Subcutaneous abdominal adipose tissue (tissue), 5 donors: ENCODE data around the gene CABP2.
"Not testable (repeated sequence)": the region's sequence is repeated elsewhere in the genome, so short reads cannot be mapped to it uniquely, and the experiment has no call there.

Experiments
- H3K27ac ChIP-seq: one replicate; pipeline ENCODE4 v1.7.0; 2013; ENCODE audit warnings: low read depth, mild to moderate bottlenecking, inconsistent platforms, low read length, moderate library complexity
- H3K27me3 ChIP-seq, 5 donors: one replicate each; pipeline ENCODE4 v1.7.0; 2013; ENCODE audit warnings: low read length in 5 of 5, inconsistent platforms in 1 of 5; ENCODE audit not compliant: control insufficient read depth in 5 of 5, insufficient read depth in 4 of 5
- H3K36me3 ChIP-seq, 5 donors: one replicate each; pipeline ENCODE4 v1.7.0; 2013; ENCODE audit warnings: low read length in 5 of 5; ENCODE audit not compliant: control insufficient read depth in 5 of 5, insufficient read depth in 5 of 5
- H3K4me1 ChIP-seq, 5 donors: one replicate each; pipeline ENCODE4 v1.7.0; 2013; ENCODE audit warnings: low read length in 5 of 5, mild to moderate bottlenecking in 3 of 5, moderate library complexity in 1 of 5; ENCODE audit not compliant: control insufficient read depth in 5 of 5, insufficient read depth in 5 of 5
- H3K4me3 ChIP-seq, 5 donors: one replicate each; pipeline ENCODE4 v1.7.0; 2013; ENCODE audit warnings: low read length in 5 of 5, low read depth in 1 of 5
- H3K9ac ChIP-seq, 5 donors: one replicate each; pipeline ENCODE4 v1.7.0; 2013; ENCODE audit warnings: low read length in 5 of 5, mild to moderate bottlenecking in 4 of 5, moderate library complexity in 3 of 5
- H3K9me3 ChIP-seq, 5 donors: one replicate each; pipeline ENCODE4 v1.7.0; 2013; ENCODE audit warnings: low read length in 5 of 5; ENCODE audit not compliant: control insufficient read depth in 5 of 5
- donor health status: healthy.
- donor health status: healthy.
- donor health status: healthy.
- donor health status: healthy.
- donor health status: healthy.

Gene CABP2

GRCh38 chr11:67511558-67511957, 11.7 kb downstream of the CABP2 start:
- not testable (repeated sequence) for H3K9me3 ChIP-seq, H3K27ac ChIP-seq, H3K27me3 ChIP-seq, H3K36me3 ChIP-seq, H3K4me3 ChIP-seq, H3K9ac ChIP-seq
- peaks cover 0 to 24% (median 20%) of the 10 kb centered on the region in 5 donors for H3K4me1 ChIP-seq

GRCh38 chr11:67510023-67510345, 13.3 kb downstream of the CABP2 start:
- H3K9ac ChIP-seq = no peak overlapping the region
- peaks cover 0 to 2% (median 0%) of the 10 kb centered on the region in 5 donors for H3K36me3 ChIP-seq
- peaks cover 2 to 40% (median 33%) of the 10 kb centered on the region in 5 donors for H3K4me1 ChIP-seq
- H3K4me3 ChIP-seq = no peak overlapping the region
- H3K9me3 ChIP-seq = no peaks in the 10 kb centered on the region
- H3K27me3 ChIP-seq = peaks cover 0 to 3% (median 3%) of the 10 kb centered on the region in 5 donors
- H3K27ac ChIP-seq = no peak overlapping the region

- Histone ChIP-seq H3K9ac (peak overlapping the region in 4 of 5 donors; percentile 82 to 99 (median 93)), H3K27me3 (peaks cover 0 to 5% (median 3%) of the 10 kb centered on the region in 5 donors), H3K4me1 (peaks cover 2 to 51% (median 44%) of the 10 kb centered on the region in 5 donors), H3K27ac (peak overlapping the region; percentile 93), H3K36me3 (peaks cover 0 to 2% (median 0%) of the 10 kb centered on the region in 5 donors), H3K9me3 (no peaks in the 10 kb centered on the region), H3K4me3 (peak overlapping the region; percentile 64 to 91 (median 87))
These were observed 14.6 kb downstream of the CABP2 start for GRCh38 chr11:67508486-67509121.

GRCh38 chr11:67507864-67508485, 15.3 kb downstream of the CABP2 start, which contains the start of gene CDK2AP2:
Gene CDK2AP2, minus strand, starts transcription at chr11:67508162. Its CDS starts 80 bp downstream, at chr11:67508082.
- Histone ChIP-seq H3K9ac (peak within 1 kb of the TSS in 4 of 5 donors; percentile 82 to 99 (median 93)), H3K36me3 (peaks cover 0 to 2% (median 0%) of the 10 kb centered on the region in 5 donors), H3K4me1 (peaks cover 2 to 54% (median 46%) of the 10 kb centered on the region in 5 donors), H3K27me3 (peaks cover 0 to 5% (median 3%) of the 10 kb centered on the region in 5 donors), H3K4me3 (peak within 1 kb of the TSS; percentile 75 to 91 (median 87)), H3K27ac (peak within 1 kb of the TSS; percentile 93), H3K9me3 (no peaks in the 10 kb centered on the region)

- Histone ChIP-seq H3K4me1 (peaks cover 2 to 54% (median 46%) of the 10 kb centered on the region in 5 donors), H3K9me3 (no peaks in the 10 kb centered on the region), H3K4me3 (peak overlapping the region; percentile 75 to 91 (median 87)), H3K27me3 (peaks cover 0 to 5% (median 3%) of the 10 kb centered on the region in 5 donors), H3K9ac (peak overlapping the region in 4 of 5 donors; percentile 51 to 95 (median 70)), H3K36me3 (peaks cover 0 to 3% (median 0%) of the 10 kb centered on the region in 5 donors), H3K27ac (peak overlapping the region; percentile 93)
These were observed 15.9 kb downstream of the CABP2 start for GRCh38 chr11:67507242-67507863.

GRCh38 chr11:67506426-67507051, 16.7 kb downstream of the CABP2 start:
- Histone ChIP-seq H3K4me3 (no peak overlapping the region), H3K27ac (peak overlapping the region; percentile 87), H3K9me3 (no peaks in the 10 kb centered on the region), H3K36me3 (peaks cover 0 to 10% (median 0%) of the 10 kb centered on the region in 5 donors), H3K4me1 (peaks cover 2 to 54% (median 46%) of the 10 kb centered on the region in 5 donors), H3K27me3 (peaks cover 0 to 5% (median 0%) of the 10 kb centered on the region in 5 donors), H3K9ac (peak overlapping the region in 3 of 5 donors; percentile 53 to 79 (median 69))

GRCh38 chr11:67505605-67506396, 17.4 kb downstream of the CABP2 start:
- Histone ChIP-seq H3K9me3 (no peaks in the 10 kb centered on the region), H3K27me3 (peaks cover 0 to 3% (median 0%) of the 10 kb centered on the region in 5 donors), H3K9ac (peak overlapping the region in 4 of 5 donors; percentile 67 to 79 (median 69)), H3K36me3 (peaks cover 0 to 13% (median 3%) of the 10 kb centered on the region in 5 donors), H3K4me1 (peaks cover 2 to 54% (median 46%) of the 10 kb centered on the region in 5 donors), H3K4me3 (peak overlapping the region; percentile 48 to 79 (median 72)), H3K27ac (peak overlapping the region; percentile 87)

- Histone ChIP-seq H3K9me3 (no peaks in the 10 kb centered on the region), H3K36me3 (peaks cover 0 to 17% (median 3%) of the 10 kb centered on the region in 5 donors), H3K4me3 (peak within 1 kb of the TSS; percentile 53 to 79 (median 72)), H3K4me1 (peaks cover 2 to 54% (median 46%) of the 10 kb centered on the region in 5 donors), H3K9ac (peak within 1 kb of the TSS in 4 of 5 donors; percentile 69 to 79 (median 69)), H3K27me3 (peaks cover 0 to 3% (median 0%) of the 10 kb centered on the region in 5 donors), H3K27ac (peak within 1 kb of the TSS; percentile 87)
These were observed 18.2 kb downstream of the CABP2 start, which contains the start of gene PITPNM1 for GRCh38 chr11:67504950-67505581. Gene PITPNM1, minus strand, starts transcription at chr11:67505363. Its CDS starts 1,183 bp downstream, at chr11:67504180.
